Testis (tissue), 3 donors: ENCODE data around the gene ARIH2. TPM values are rescaled to one million over a fixed set of nuclear protein-coding genes. Genes with fewer than 3 reads are reported as not detected.
A peak's percentile ranks its signal among the peaks of the same experiment; 100 is the strongest.

Experiments
- DNase-seq: peaks from one replicate; pipeline ENCODE4 v3.0.0-alpha.2; 2019
- H3K27ac ChIP-seq, 2 donors: fragments of 200-600 bp; sonication (generic); one replicate each; pipeline ENCODE4 v1.5.1; 2019
- H3K27me3 ChIP-seq: fragments of 200-600 bp; sonication (generic); one replicate; pipeline ENCODE4 v1.5.1; 2019
- H3K36me3 ChIP-seq: fragments of 200-600 bp; sonication (generic); one replicate; pipeline ENCODE4 v1.5.1; 2017; ENCODE audit warnings: low read depth; ENCODE audit errors: missing control alignments
- H3K4me1 ChIP-seq: fragments of 200-600 bp; sonication (generic); one replicate; pipeline ENCODE4 v1.5.1; 2019
- H3K4me3 ChIP-seq, 2 donors: fragments of 200-600 bp; sonication (generic); one replicate each; pipeline ENCODE4 v1.5.1; 2017 to 2019
- H3K9me3 ChIP-seq: fragments of 200-600 bp; sonication (generic); one replicate; pipeline ENCODE4 v1.5.1; 2017
- POLR2A ChIP-seq: fragments of 450-650 bp; IDR thresholded peaks from one replicate; pipeline ENCODE4 v1.6.1; 2017; ENCODE audit warnings: antibody characterized with exemption, mild to moderate bottlenecking, moderate library complexity
- WGBS, 2 donors: methylation state at CpG; one replicate each; pipeline ENCODE4 v1.1.5; 2018; 5-methylcytosine and 5-hydroxymethylcytosine counted together
- intact Hi-C: fragments of 100-400 bp; cut with DNase I; formaldehyde crosslinking; loops from one replicate; pipeline ENCODE4 v1.15.1; 2023; ENCODE audit warnings: low total_unique reads
- polyA plus RNA-seq: library from polyadenylated mRNA; stranded (reverse); fragments of 350-450 nt; fragmentation: Illumina TruSeq; extraction: RNeasy Lipid Tissue Mini Kit (QIAGEN cat#74804); gene quantifications from one replicate; pipeline ENCODE4 v1.2.3, GENCODE V29; 2014; ENCODE audit warnings: low read depth, low replicate concordance; ENCODE audit not compliant: insufficient read depth
- total RNA-seq, 2 donors: library from RNA; depleted of rRNA; stranded (reverse); fragments of >200 nt; gene quantifications; one replicate each; pipeline ENCODE4 v1.2.3, GENCODE V29; 2016
- TF ChIP-seq, protein P1 (sequence below), 3 experiments: fragments of 450-650 bp in 2 of 3; fragments of 200-600 bp in 1 of 3; sonication (generic) in 1 of 3; IDR thresholded peaks; one replicate each; pipeline ENCODE4 v1.5.1; 2016 to 2019; ENCODE audit warnings: antibody characterized with exemption in 3 of 3, mild to moderate bottlenecking in 2 of 3, moderate library complexity in 1 of 3

Gene ARIH2
- total and polyA plus RNA-seq, 3 donors from 2014 or later = 106 to 157 (median 127) TPM

DNA sequence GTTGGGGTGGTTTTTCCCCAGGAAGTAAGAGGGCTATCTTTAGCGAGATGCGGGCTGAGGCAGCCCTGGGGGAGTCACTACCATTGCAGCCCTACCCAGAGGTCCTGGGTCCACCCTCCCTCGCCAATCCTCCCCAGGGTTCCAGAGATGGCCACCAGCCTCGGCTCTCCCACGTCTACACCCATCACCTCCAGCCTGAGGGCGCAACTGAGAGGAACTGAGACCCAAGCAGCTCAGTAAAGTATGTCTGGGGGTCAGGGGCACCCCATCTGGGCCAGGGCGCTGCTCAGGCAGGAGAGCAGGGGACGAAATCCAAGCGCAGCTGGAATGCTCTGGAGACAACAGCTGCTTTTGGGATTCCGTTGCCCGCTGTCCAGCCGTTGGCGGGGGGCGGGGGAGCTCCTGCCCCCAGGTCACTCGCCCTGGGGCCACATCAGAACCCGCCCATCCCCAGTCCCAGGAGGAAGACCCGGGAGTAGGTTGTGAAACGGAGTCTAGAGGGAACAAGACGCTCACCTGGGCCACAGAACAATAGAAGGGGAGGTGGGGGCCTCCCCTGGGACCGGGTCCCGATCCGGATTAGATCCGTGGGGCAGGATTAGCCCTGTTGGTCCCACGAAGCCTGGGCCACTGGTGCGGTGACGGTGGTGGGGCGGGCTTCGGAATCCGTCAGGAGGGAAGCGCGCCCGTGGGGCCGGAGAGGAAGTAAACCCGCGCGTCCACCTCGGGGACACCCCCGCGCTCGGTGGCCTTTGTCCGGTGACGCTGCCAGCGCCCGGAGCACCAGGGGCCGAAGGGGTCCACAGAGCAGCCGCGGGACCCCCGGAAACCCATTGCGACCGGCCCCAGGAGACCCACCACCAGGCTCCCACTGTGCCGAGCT is 101.9 kb downstream of the ARIH2 start:
- intact Hi-C loops = loop anchor here (10.0 kb wide), 2 partner anchors 74 to 254 kb away; partner anchors contain the start of genes C3orf62 and QRICH1
- peaks cover 34% of the 10 kb centered on the region for H3K4me1 ChIP-seq
- H3K4me3 ChIP-seq = peak overlapping the region; percentile 93 to 94
- WGBS, 2 donors = 0 to 1% methylated on average over 15 to 29 of the region's 51 CpGs
- no peaks in the 10 kb centered on the region for H3K36me3 ChIP-seq
- peak; percentile 43 for DNase-seq
- H3K9me3 ChIP-seq = no peaks in the 10 kb centered on the region
- no peak for TF ChIP-seq POLR2A
- TF ChIP-seq, protein P1, sequence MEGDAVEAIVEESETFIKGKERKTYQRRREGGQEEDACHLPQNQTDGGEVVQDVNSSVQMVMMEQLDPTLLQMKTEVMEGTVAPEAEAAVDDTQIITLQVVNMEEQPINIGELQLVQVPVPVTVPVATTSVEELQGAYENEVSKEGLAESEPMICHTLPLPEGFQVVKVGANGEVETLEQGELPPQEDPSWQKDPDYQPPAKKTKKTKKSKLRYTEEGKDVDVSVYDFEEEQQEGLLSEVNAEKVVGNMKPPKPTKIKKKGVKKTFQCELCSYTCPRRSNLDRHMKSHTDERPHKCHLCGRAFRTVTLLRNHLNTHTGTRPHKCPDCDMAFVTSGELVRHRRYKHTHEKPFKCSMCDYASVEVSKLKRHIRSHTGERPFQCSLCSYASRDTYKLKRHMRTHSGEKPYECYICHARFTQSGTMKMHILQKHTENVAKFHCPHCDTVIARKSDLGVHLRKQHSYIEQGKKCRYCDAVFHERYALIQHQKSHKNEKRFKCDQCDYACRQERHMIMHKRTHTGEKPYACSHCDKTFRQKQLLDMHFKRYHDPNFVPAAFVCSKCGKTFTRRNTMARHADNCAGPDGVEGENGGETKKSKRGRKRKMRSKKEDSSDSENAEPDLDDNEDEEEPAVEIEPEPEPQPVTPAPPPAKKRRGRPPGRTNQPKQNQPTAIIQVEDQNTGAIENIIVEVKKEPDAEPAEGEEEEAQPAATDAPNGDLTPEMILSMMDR (IDR thresholded peaks at IDR 0.05) = no peak
- peak overlapping the region; percentile 99 for H3K27ac ChIP-seq
- H3K27me3 ChIP-seq = no peaks in the 10 kb centered on the region

DNA sequence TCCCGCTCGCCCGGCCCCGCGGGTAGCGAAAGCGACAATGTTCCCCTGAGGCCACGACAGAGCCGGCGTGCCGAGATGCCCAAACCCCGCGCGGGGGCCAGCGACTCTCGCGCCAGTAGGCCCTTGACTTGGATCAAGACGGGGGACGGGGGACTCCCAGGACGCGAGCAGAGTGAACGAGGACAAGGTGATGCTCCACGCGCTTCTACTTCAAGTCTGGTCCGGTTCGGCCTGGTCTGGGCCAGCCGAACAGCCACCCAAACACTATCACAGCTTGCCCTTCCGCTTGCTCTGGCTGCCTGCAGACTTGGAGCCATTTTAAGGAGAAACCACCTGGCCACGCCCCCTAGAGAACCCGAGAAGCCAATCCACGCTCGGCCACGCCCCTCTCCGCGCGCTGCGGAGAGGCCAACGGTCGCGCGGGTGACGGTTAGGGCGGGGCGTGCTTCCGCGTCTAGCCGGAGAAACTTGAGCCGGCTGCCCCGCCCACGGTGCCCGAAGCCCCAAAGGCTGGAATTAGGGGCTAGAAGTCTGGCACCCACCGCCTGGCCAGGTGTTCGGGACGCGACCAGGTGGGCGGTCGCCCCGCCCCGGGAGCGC is 102.7 kb downstream of the ARIH2 start:
- Histone ChIP-seq H3K27me3 (no peaks in the 10 kb centered on the region), H3K4me3 (peak overlapping the region; percentile 93 to 94), H3K27ac (peak overlapping the region; percentile 99), H3K36me3 (no peaks in the 10 kb centered on the region), H3K4me1 (peaks cover 34% of the 10 kb centered on the region), H3K9me3 (no peaks in the 10 kb centered on the region)
- TF ChIP-seq, protein P1 (IDR thresholded peaks at IDR 0.05) = no peak
- TF ChIP-seq POLR2A = peak; percentile 99
- intact Hi-C loops = loop anchor here (10.0 kb wide), 2 partner anchors 73 to 253 kb away; partner anchors contain the start of genes C3orf62 and QRICH1
- 0 to 1% methylated on average over 13 to 47 of the region's 60 CpGs for WGBS, 2 donors
- peak; percentile 99 for DNase-seq

DNA sequence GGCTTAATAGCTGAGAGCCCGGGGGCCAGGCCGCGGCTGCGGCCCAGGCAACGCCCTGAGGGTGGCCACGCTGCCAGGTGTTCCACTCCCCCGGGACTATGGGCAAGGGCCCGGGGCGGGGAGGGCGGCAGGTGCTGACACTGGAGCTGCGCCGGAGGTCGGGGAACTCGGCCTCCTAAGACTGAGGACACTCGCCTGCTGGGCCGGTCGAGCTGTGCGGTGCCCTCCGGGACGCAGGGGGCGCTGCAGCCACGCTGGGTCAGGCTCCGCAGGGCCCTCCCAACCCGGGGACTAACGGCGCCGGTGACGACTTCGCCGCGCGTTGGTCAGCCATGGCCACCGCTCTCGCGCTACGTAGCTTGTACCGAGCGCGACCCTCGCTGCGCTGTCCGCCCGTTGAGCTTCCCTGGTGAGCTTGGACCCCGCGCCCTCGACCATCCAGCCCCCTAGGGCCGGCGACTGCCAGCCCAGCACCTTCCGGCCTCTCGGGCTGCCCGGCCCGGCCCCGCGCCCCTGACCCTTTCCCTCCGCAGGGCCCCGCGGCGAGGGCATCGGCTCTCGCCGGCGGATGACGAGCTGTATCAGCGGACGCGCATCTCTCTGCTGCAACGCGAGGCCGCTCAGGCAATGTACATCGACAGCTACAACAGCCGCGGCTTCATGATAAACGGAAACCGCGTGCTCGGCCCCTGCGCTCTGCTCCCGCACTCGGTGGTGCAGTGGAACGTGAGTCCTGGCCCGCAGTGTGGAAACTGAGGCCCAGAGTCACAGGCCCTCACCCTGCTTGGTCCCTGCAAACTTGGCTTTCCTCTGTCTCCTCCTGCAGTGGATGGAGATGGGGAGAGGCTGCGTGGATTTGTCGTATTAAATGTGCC is 103.4 kb downstream of the ARIH2 start, which contains the start of gene NDUFAF3:
Gene NDUFAF3 (plus strand): TSS at position 309 of the 875 bp plus-strand sequence. CDS start 24 bp downstream, at position 333.
- H3K27me3 ChIP-seq = no peaks in the 10 kb centered on the region
- 0 to 1% methylated on average over 2 to 39 of the region's 83 CpGs for WGBS, 2 donors
- peaks cover 34% of the 10 kb centered on the region for H3K4me1 ChIP-seq
- TF ChIP-seq POLR2A = no peak
- TF ChIP-seq, protein P1 (IDR thresholded peaks at IDR 0.05) = peak; percentile 95 to 98 (median 96)
- peak within 1 kb of the TSS; percentile 99 for H3K27ac ChIP-seq
- H3K36me3 ChIP-seq = no peaks in the 10 kb centered on the region
- intact Hi-C loops = loop anchor here (10.0 kb wide), 2 partner anchors 73 to 253 kb away; partner anchors contain the start of genes C3orf62 and QRICH1
- DNase-seq = peak; percentile 92
- H3K4me3 ChIP-seq = peak within 1 kb of the TSS; percentile 93 to 94
- H3K9me3 ChIP-seq = no peaks in the 10 kb centered on the region

DNA sequence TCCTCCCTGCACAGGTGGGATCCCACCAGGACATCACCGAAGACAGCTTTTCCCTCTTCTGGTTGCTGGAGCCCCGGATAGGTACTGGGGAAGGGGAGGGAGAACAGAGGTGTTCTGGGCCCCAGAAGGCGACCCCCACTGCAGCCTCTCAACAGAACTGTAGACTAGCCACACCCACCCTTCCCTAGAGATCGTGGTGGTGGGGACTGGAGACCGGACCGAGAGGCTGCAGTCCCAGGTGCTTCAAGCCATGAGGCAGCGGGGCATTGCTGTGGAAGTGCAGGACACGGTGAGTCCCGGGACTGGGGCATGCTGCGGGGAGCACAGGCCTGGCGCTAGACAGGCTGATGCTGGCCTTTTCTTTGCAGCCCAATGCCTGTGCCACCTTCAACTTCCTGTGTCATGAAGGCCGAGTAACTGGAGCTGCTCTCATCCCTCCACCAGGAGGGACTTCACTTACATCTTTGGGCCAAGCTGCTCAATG is 104.1 kb downstream of the ARIH2 start:
- Histone ChIP-seq H3K27me3 (no peaks in the 10 kb centered on the region), H3K4me1 (peaks cover 28% of the 10 kb centered on the region), H3K9me3 (no peaks in the 10 kb centered on the region), H3K4me3 (peak overlapping the region; percentile 93 to 94), H3K27ac (peak overlapping the region; percentile 99), H3K36me3 (no peaks in the 10 kb centered on the region)
- no peak for DNase-seq
- 17 to 25% methylated on average over 8 of the region's 12 CpGs for WGBS, 2 donors
- TF ChIP-seq POLR2A = no peak
- TF ChIP-seq, protein P1 (IDR thresholded peaks at IDR 0.05) = no peak
- intact Hi-C loops = loop anchor here (10.0 kb wide), 2 partner anchors 72 to 252 kb away; partner anchors contain the start of genes C3orf62 and QRICH1
